SK-N-MC (cell line): Measurements from ENCODE around the gene MGAT5.

Source experiments
- DNase-seq: peaks from one replicate; pipeline ENCODE4 v3.0.0-alpha.2; 2011; ENCODE audit warnings: low read depth, low spot score
- H3K27ac ChIP-seq: fragments of 200-600 bp; sonication (generic); 2 replicates; pipeline ENCODE4 v1.5.1; 2016; ENCODE audit warnings: mixed run types
- H3K36me3 ChIP-seq: fragments of 200-600 bp; sonication (generic); 2 replicates; pipeline ENCODE4 v1.6.1; 2017; ENCODE audit warnings: antibody characterized with exemption, low read length, mixed read lengths; ENCODE audit not compliant: insufficient read depth
- H3K4me3 ChIP-seq: fragments of 200-600 bp; sonication (generic); 2 replicates; pipeline ENCODE4 v1.5.1; 2016
- H3K9ac ChIP-seq: fragments of 200-600 bp; sonication (generic); 2 replicates; pipeline ENCODE4 v1.8.0; 2017; ENCODE audit warnings: mixed run types, mixed read lengths; ENCODE audit not compliant: insufficient read length
- H3K9me3 ChIP-seq: fragments of 200-600 bp; sonication (generic); 2 replicates; pipeline ENCODE4 v1.6.1; 2017; ENCODE audit warnings: low read depth, mild to moderate bottlenecking, antibody characterized with exemption, low read length, moderate library complexity, mixed read lengths
- EZH2 ChIP-seq: fragments of 200-600 bp; sonication (generic); IDR thresholded peaks from one replicate; pipeline ENCODE4 v1.6.1; 2017; ENCODE audit warnings: antibody characterized with exemption
- FOXP2 ChIP-seq: optimal IDR thresholded peaks from 2 replicates; pipeline ENCODE3; 2011; ENCODE audit warnings: mild to moderate bottlenecking, moderate library complexity; ENCODE audit not compliant: insufficient read depth; ENCODE audit errors: extremely low read length, control extremely low read depth
- POLR2AphosphoS5 ChIP-seq: IDR thresholded peaks from 2 replicates; pipeline ENCODE4 v1.6.1; 2012; ENCODE audit warnings: mild to moderate bottlenecking, low read depth, low read length, borderline replicate concordance

Gene MGAT5

DNA sequence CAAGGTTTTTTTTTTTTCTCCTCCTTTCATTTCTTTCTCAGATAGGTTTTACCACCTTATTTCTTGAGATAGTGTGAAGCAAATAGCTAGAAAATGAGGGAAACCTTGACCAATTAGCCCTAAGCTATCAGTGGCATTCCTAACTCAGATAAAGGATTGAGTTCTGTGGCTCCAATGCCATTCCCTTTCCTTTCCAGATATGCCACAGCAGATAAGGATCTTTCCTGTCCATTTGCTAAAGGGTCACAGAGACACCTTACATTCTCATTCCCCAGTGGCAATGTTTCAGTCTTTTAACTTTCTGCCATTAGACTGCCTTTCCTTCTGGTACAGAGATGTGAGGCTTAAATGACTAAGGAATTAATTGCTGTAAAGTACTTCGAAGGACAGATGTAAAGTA, 81.7 kb downstream of the MGAT5 start:
- Histone ChIP-seq H3K36me3 (no peaks in the 10 kb centered on the region), H3K4me3 (no peak overlapping the region), H3K27ac (no peak overlapping the region), H3K9ac (no peak overlapping the region), H3K9me3 (no peaks in the 10 kb centered on the region)
- TF ChIP-seq EZH2 (no peak), POLR2AphosphoS5 (no peak), FOXP2 (no peak)
- no peak for DNase-seq

- no peaks in the 10 kb centered on the region for H3K36me3 ChIP-seq
- no peak overlapping the region for H3K27ac ChIP-seq
- no peak overlapping the region for H3K4me3 ChIP-seq
- no peaks in the 10 kb centered on the region for H3K9me3 ChIP-seq
- no peak for DNase-seq
- no peak overlapping the region for H3K9ac ChIP-seq
- no peak for TF ChIP-seq EZH2
- TF ChIP-seq FOXP2: no peak
- no peak for TF ChIP-seq POLR2AphosphoS5
Measured at GRCh38 chr2:134336352-134336751, 82.5 kb downstream of the MGAT5 start.

DNA sequence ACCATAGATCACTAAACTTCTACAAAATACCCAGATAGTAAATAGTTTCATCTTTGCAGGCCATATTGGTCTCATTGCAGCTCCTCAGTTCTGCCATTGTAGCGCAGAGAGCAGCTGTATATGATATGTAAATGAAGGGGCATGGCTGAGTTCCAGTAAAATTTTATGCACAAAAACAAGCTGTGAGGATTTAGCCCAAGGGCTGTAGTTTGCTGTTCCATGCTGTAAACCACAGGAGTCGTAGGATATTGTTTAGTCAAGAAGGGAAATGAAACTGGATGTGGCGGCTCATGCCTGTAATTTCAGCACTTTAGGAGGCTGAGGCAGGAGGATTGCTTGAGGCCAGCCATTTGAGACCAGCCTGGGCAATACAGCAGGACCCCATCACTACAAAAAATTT, 83.0 kb downstream of the MGAT5 start:
- H3K9ac ChIP-seq: no peak overlapping the region
- no peak for TF ChIP-seq POLR2AphosphoS5
- TF ChIP-seq EZH2: no peak
- TF ChIP-seq FOXP2: no peak
- H3K4me3 ChIP-seq: no peak overlapping the region
- H3K9me3 ChIP-seq: no peaks in the 10 kb centered on the region
- peak; percentile 68 for DNase-seq
- no peak overlapping the region for H3K27ac ChIP-seq
- H3K36me3 ChIP-seq: no peaks in the 10 kb centered on the region

- Histone ChIP-seq H3K36me3 (no peaks in the 10 kb centered on the region), H3K4me3 (no peak overlapping the region), H3K27ac (no peak overlapping the region), H3K9ac (no peak overlapping the region), H3K9me3 (no peaks in the 10 kb centered on the region)
- TF ChIP-seq EZH2: no peak
- TF ChIP-seq FOXP2: no peak
- TF ChIP-seq POLR2AphosphoS5: no peak
- DNase-seq: no peak
Measured at GRCh38 chr2:134337631-134338030, 83.8 kb downstream of the MGAT5 start.

GRCh38 chr2:134338208-134338607, 84.3 kb downstream of the MGAT5 start:
- Histone ChIP-seq H3K27ac (no peak overlapping the region), H3K36me3 (no peaks in the 10 kb centered on the region), H3K9me3 (no peaks in the 10 kb centered on the region), H3K9ac (no peak overlapping the region), H3K4me3 (no peak overlapping the region)
- DNase-seq: no peak
- TF ChIP-seq EZH2 (no peak), FOXP2 (no peak), POLR2AphosphoS5 (no peak)

GRCh38 chr2:134341476-134341875, 87.6 kb downstream of the MGAT5 start:
- Histone ChIP-seq H3K27ac (no peak overlapping the region), H3K4me3 (no peak overlapping the region), H3K9ac (no peak overlapping the region), H3K9me3 (no peaks in the 10 kb centered on the region), H3K36me3 (no peaks in the 10 kb centered on the region)
- TF ChIP-seq FOXP2 (no peak), EZH2 (no peak), POLR2AphosphoS5 (no peak)
- no peak for DNase-seq

DNA sequence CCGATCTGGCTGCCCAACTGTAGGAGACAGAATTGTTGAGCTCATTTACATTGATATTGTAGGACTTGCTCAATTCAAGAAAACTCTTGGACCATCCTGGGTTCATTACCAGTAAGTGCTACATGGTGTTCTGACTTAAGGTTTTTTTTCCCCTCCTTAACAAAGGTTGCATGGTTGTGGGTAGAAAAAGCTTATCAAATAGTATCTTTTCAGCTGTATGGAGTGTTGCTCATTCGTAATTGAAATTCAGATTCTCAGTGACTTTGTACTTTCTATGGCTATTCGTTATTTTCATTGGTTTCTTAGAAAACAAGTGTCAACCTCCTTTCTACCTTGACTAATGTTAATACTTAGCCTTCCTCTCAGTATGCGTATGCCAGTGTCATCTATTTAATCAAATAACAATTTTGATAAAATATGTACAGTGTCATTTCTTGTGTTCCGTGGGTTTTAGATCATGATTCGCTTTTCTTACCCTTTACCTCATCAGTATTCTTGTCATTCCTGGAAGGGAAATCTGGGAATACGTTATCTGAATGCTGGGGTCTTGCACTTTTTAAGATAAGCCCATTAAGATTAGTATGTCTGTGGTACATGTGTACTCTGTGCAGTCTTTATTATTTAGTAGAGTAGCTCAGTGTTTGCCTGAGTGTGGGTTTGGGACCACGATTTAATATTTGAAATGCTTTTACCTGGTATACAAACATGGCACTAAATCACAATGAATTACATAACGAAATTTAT, 91.3 kb downstream of the MGAT5 start:
- TF ChIP-seq FOXP2 (no peak), POLR2AphosphoS5 (no peak), EZH2 (no peak)
- H3K9me3 ChIP-seq: no peaks in the 10 kb centered on the region
- H3K4me3 ChIP-seq: no peak overlapping the region
- no peak overlapping the region for H3K27ac ChIP-seq
- H3K9ac ChIP-seq: no peak overlapping the region
- no peaks in the 10 kb centered on the region for H3K36me3 ChIP-seq
- DNase-seq: no peak

GRCh38 chr2:134346141-134346540, 92.3 kb downstream of the MGAT5 start:
- H3K36me3 ChIP-seq: no peaks in the 10 kb centered on the region
- no peak for DNase-seq
- TF ChIP-seq POLR2AphosphoS5 (no peak), EZH2 (no peak), FOXP2 (no peak)
- H3K9me3 ChIP-seq: no peaks in the 10 kb centered on the region
- H3K27ac ChIP-seq: no peak overlapping the region
- H3K4me3 ChIP-seq: no peak overlapping the region
- H3K9ac ChIP-seq: no peak overlapping the region

GRCh38 chr2:134347756-134348155, 93.9 kb downstream of the MGAT5 start:
- H3K36me3 ChIP-seq: no peaks in the 10 kb centered on the region
- no peak for DNase-seq

More at GRCh38 chr2:134347756-134348155, 93.9 kb downstream of the MGAT5 start:
- H3K4me3 ChIP-seq: no peak overlapping the region
- no peak for TF ChIP-seq EZH2
- TF ChIP-seq POLR2AphosphoS5: no peak
- no peak for TF ChIP-seq FOXP2
- no peak overlapping the region for H3K27ac ChIP-seq
- no peaks in the 10 kb centered on the region for H3K9me3 ChIP-seq
- no peak overlapping the region for H3K9ac ChIP-seq
